Measurements from ENCODE around the gene SLC6A11. TPM values are rescaled to one million over a fixed set of nuclear protein-coding genes. Genes with fewer than 3 reads are reported as not detected.
A peak's percentile ranks its signal among the peaks of the same experiment; 100 is the strongest.

SLC6A11 gene
- total RNA-seq, 1 experiment from 2014 or later = not detected

DNA sequence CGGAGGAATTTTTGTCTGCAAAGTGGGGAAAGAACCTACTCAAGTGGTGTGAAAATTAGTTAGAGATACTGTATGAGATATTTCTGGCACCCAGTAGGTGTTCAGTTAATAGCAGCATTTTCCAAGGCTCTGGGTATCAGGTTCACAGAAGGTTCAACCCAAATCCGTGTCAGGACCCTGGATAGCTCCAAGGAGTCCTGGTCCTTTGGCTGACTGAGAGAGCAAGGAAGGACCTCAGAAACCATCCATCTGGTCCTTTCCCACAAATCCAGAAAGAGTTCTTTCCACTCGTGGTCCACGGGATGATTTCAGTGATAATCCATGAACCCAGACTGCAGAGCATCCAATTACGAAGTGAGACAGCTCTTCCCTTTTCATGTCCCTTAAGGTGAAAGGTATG, 51.4 kb downstream of the SLC6A11 start:
- Mint-ChIP-seq H3K4me1 (ENCODE audit: low read depth, unreplicated experiment) (no peaks in the 10 kb centered on the region), H3K4me3 (ENCODE audit: unreplicated experiment) (no peak overlapping the region), H3K27ac (ENCODE audit: unreplicated experiment) (no peak overlapping the region), H3K27me3 (ENCODE audit: insufficient read depth, unreplicated experiment) (peaks cover 12% of the 10 kb centered on the region), H3K9me3 (ENCODE audit: unreplicated experiment) (no peaks in the 10 kb centered on the region), H3K36me3 (ENCODE audit: insufficient read depth, unreplicated experiment) (no peaks in the 10 kb centered on the region)
- BruUV-seq (replicated peaks) = no TSS peak
- intact Hi-C loops (cut with micrococcal nuclease; ENCODE audit: unreplicated experiment) = no loop called here
- 0 out of 2 replicates have a peak, but pooled peaks cover 1% of the 10 kb centered on the region for H3K27me3 ChIP-seq (replicated peaks; ENCODE audit: control insufficient read depth, insufficient read depth, low read length)
- H3K4me1 ChIP-seq = no peaks in the 10 kb centered on the region
- H3K36me3 ChIP-seq (ENCODE audit: control insufficient read depth, insufficient read depth, low read length) = no peaks in the 10 kb centered on the region
- H3K9me3 ChIP-seq = no peaks in the 10 kb centered on the region
- ChIA-PET CTCF (interaction anchor here (0.9 kb wide), 1 partner anchor 105 kb away, joined by 3 read pairs; no protein-coding TSS in a partner anchor), POLR2A (no interaction called here)
- no peak overlapping the region for H3K4me3 ChIP-seq (ENCODE audit: low read depth, low read length)
- DNase-seq = peak in 1 of 2 experiments; percentile 43
- TF ChIP-seq, protein P1, sequence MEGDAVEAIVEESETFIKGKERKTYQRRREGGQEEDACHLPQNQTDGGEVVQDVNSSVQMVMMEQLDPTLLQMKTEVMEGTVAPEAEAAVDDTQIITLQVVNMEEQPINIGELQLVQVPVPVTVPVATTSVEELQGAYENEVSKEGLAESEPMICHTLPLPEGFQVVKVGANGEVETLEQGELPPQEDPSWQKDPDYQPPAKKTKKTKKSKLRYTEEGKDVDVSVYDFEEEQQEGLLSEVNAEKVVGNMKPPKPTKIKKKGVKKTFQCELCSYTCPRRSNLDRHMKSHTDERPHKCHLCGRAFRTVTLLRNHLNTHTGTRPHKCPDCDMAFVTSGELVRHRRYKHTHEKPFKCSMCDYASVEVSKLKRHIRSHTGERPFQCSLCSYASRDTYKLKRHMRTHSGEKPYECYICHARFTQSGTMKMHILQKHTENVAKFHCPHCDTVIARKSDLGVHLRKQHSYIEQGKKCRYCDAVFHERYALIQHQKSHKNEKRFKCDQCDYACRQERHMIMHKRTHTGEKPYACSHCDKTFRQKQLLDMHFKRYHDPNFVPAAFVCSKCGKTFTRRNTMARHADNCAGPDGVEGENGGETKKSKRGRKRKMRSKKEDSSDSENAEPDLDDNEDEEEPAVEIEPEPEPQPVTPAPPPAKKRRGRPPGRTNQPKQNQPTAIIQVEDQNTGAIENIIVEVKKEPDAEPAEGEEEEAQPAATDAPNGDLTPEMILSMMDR (IDR thresholded peaks at IDR 0.05; ENCODE audit: insufficient read depth in 1 of 2, low read depth in 1 of 2, low read length in 1 of 2, severe bottlenecking in 1 of 2, unreplicated experiment in 1 of 2) = no peak

DNA sequence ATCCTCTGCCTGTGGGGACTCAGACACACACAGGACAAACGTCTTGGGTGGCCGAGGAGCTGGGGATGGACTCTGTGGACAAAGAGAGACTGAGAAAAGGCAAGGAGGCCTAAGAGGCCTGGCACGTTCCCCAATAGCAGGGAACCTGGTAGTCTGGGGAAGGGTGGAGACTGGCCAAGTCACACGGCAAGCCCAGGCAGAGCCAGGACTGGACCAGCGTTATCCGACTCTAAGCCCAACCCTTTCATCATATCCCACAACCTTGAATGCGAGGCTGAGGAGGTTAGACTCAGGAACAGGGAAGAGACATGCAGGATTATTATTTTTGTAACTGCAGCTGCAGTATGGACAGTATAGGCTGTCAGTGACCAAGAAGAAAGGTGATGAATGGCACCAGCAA, 53.4 kb downstream of the SLC6A11 start:
- Mint-ChIP-seq H3K9me3 (ENCODE audit: unreplicated experiment) (no peaks in the 10 kb centered on the region), H3K27ac (ENCODE audit: unreplicated experiment) (no peak overlapping the region), H3K27me3 (ENCODE audit: insufficient read depth, unreplicated experiment) (peaks cover 18% of the 10 kb centered on the region), H3K4me3 (ENCODE audit: unreplicated experiment) (no peak overlapping the region), H3K4me1 (ENCODE audit: low read depth, unreplicated experiment) (no peaks in the 10 kb centered on the region), H3K36me3 (ENCODE audit: insufficient read depth, unreplicated experiment) (no peaks in the 10 kb centered on the region)
- Histone ChIP-seq H3K27me3 (replicated peaks; ENCODE audit: control insufficient read depth, insufficient read depth, low read length) (0 out of 2 replicates have a peak, but pooled peaks cover 1% of the 10 kb centered on the region), H3K36me3 (ENCODE audit: control insufficient read depth, insufficient read depth, low read length) (no peaks in the 10 kb centered on the region), H3K4me3 (ENCODE audit: low read depth, low read length) (no peak overlapping the region), H3K4me1 (no peaks in the 10 kb centered on the region), H3K9me3 (no peaks in the 10 kb centered on the region)
- DNase-seq = no peak
- no TSS peak for BruUV-seq (replicated peaks)
- intact Hi-C loops (cut with micrococcal nuclease; ENCODE audit: unreplicated experiment) = no loop called here
- TF ChIP-seq, protein P1 (IDR thresholded peaks at IDR 0.05; ENCODE audit: insufficient read depth in 1 of 2, low read depth in 1 of 2, low read length in 1 of 2, severe bottlenecking in 1 of 2, unreplicated experiment in 1 of 2) = no peak
- POLR2A ChIA-PET = no interaction called here
- CTCF ChIA-PET = no interaction called here

DNA sequence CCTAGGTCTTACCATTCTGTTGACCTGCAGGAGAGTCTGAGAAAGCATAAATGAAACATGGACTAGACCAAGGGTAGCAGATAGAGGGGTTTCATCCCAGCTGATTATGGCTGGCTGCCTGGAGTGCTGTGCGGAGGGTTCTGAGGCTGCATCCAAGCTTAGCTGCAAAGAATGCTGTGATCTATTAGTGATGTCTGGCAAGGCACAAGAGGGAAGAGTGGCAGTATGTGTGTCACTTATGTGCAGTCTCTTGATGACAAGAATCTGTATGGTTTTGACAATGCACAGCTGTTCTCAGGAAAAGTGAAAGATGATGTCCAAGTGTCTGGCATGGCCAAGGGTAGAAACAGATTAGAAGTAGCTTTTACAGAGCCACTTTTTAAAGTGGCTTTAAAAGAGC, 54.3 kb downstream of the SLC6A11 start:
- POLR2A ChIA-PET = no interaction called here
- peaks cover 14% of the 10 kb centered on the region for H3K27me3 Mint-ChIP-seq (ENCODE audit: insufficient read depth, unreplicated experiment)

More for the DNA sequence above, 54.3 kb downstream of the SLC6A11 start:
- H3K4me3 ChIP-seq (ENCODE audit: low read depth, low read length) = no peak overlapping the region
- Mint-ChIP-seq H3K4me1 (ENCODE audit: low read depth, unreplicated experiment) (no peaks in the 10 kb centered on the region), H3K9me3 (ENCODE audit: unreplicated experiment) (no peaks in the 10 kb centered on the region), H3K27ac (ENCODE audit: unreplicated experiment) (no peak overlapping the region), H3K4me3 (ENCODE audit: unreplicated experiment) (no peak overlapping the region), H3K36me3 (ENCODE audit: insufficient read depth, unreplicated experiment) (no peaks in the 10 kb centered on the region)
- no peaks in the 10 kb centered on the region for H3K9me3 ChIP-seq
- H3K36me3 ChIP-seq (ENCODE audit: control insufficient read depth, insufficient read depth, low read length) = no peaks in the 10 kb centered on the region
- BruUV-seq (replicated peaks) = no TSS peak
- H3K4me1 ChIP-seq = no peaks in the 10 kb centered on the region
- CTCF ChIA-PET = interaction anchor here (1.0 kb wide), 1 partner anchor 98 kb away, joined by 3 read pairs; no protein-coding TSS in a partner anchor
- no peaks in the 10 kb centered on the region for H3K27me3 ChIP-seq (replicated peaks; ENCODE audit: control insufficient read depth, insufficient read depth, low read length)
- intact Hi-C loops (cut with micrococcal nuclease; ENCODE audit: unreplicated experiment) = no loop called here
- no peak for DNase-seq
- TF ChIP-seq, protein P1 (IDR thresholded peaks at IDR 0.05; ENCODE audit: insufficient read depth in 1 of 2, low read depth in 1 of 2, low read length in 1 of 2, severe bottlenecking in 1 of 2, unreplicated experiment in 1 of 2) = no peak
